Gastrocnemius medialis (tissue), 4 donors: ENCODE measurements around the gene E2F3.

Source experiments
- POLR2A ChIP-seq, 2 donors: fragments of 450-650 bp; IDR thresholded peaks; one replicate each; pipeline ENCODE4 v1.6.1; 2017; ENCODE audit warnings: antibody characterized with exemption in 2 of 2, mild to moderate bottlenecking in 2 of 2, moderate library complexity in 2 of 2
- TF ChIP-seq, protein P1 (sequence below), 5 experiments: fragments of 450-650 bp in 3 of 5; fragments of 200-600 bp in 2 of 5; sonication (generic) in 2 of 5; IDR thresholded peaks in 4 of 5; conservative IDR thresholded peaks in 1 of 5; 1 replicate in 4 of 5; 2 replicates in 1 of 5; pipeline ENCODE4 v1.5.1; 2016 to 2019; ENCODE audit warnings: antibody characterized with exemption in 5 of 5, mild to moderate bottlenecking in 3 of 5, moderate library complexity in 3 of 5

- TF ChIP-seq, protein P1, sequence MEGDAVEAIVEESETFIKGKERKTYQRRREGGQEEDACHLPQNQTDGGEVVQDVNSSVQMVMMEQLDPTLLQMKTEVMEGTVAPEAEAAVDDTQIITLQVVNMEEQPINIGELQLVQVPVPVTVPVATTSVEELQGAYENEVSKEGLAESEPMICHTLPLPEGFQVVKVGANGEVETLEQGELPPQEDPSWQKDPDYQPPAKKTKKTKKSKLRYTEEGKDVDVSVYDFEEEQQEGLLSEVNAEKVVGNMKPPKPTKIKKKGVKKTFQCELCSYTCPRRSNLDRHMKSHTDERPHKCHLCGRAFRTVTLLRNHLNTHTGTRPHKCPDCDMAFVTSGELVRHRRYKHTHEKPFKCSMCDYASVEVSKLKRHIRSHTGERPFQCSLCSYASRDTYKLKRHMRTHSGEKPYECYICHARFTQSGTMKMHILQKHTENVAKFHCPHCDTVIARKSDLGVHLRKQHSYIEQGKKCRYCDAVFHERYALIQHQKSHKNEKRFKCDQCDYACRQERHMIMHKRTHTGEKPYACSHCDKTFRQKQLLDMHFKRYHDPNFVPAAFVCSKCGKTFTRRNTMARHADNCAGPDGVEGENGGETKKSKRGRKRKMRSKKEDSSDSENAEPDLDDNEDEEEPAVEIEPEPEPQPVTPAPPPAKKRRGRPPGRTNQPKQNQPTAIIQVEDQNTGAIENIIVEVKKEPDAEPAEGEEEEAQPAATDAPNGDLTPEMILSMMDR (IDR thresholded peaks at IDR 0.05 in 4 of 5, conservative IDR thresholded peaks at IDR 0.05 in 1 of 5) = no peak
- no peak for TF ChIP-seq POLR2A (IDR thresholded peaks at IDR 0.05)
These were observed 10.4 kb downstream of the E2F3 start for GRCh38 chr6:20411953-20412681.
